Measurements from ENCODE around the gene CST7.
"Not testable (repeated sequence)": the region's sequence is repeated elsewhere in the genome, so short reads cannot be mapped to it uniquely, and the experiment has no call there.

GRCh38 chr20:24929259-24929658, 19.8 kb upstream of the CST7 start:
- TF ChIP-seq CTCF, EZH2, EZH2phosphoT487 (IDR thresholded peaks at IDR 0.05): not testable (repeated sequence)
